ENCODE results near the gene TULP4.

TULP4 gene

DNA sequence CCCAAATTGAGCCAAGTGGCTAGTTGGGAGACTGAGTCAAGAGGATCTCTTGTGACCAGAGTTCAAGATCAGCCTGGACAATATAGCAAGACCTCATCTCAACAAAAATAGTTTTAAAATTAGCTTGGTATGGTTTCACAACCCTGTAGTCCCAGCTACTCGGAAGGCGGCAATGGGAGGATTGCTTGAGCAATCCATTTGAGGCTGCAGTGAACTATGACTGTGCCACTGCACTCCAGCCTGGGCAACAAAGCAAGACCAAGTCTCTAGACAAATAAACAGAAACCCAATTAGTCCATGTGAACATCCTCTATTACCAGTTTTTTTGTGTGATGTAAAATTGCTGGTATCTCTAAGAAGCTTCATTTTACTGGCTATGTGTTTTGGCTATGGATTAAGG lies 106.2 kb downstream of the TULP4 start:
- no peak for DNase-seq (ENCODE audit: low read depth in 2 of 2)

DNA sequence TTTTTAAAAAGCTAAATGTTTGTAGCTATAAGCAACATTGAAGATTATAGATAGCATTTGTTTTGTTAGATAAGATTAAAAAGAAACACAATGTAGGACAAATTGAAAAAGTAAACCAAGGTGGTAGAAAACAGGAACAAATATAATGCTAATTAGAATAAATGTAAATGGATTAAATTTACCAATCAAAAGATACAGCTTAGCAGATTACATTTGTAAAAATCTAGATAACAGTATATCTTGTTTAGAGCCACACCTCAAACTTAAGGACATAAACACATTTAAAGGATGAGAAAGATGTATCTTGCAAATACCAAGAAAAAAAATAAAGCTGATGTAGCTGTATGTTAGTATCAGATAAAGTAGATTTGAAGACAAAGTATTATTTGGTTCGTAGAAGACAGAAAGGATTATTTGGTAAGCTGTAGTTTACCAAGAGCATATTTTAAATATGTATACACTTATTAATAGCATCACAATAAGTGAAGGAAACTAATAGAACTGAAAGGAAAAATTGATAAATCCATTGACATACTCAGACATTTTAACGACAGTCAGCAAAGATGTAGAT lies 107.2 kb downstream of the TULP4 start:
- no peak for DNase-seq (ENCODE audit: low read depth in 2 of 2)

DNA sequence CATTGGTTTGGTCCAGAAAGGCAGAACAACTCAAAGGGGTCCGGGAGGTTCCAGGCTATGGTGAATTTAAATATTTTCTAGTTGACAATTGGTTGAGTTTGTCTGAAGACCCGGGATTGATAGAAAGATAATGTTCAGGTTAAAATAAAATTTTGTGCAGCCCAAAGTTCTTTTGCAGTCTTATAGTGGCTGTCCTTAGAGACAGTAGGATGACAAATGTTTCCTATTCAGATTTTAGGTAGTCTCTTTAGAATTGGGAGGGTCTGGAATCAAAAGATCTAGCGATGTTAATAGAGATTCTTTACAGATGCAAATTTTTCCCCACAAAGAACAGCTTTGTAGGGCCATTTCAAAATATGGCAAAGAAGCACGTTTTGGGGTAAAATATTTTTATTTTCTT lies 109.1 kb downstream of the TULP4 start:
- DNase-seq (ENCODE audit: low read depth in 2 of 2): no peak

DNA sequence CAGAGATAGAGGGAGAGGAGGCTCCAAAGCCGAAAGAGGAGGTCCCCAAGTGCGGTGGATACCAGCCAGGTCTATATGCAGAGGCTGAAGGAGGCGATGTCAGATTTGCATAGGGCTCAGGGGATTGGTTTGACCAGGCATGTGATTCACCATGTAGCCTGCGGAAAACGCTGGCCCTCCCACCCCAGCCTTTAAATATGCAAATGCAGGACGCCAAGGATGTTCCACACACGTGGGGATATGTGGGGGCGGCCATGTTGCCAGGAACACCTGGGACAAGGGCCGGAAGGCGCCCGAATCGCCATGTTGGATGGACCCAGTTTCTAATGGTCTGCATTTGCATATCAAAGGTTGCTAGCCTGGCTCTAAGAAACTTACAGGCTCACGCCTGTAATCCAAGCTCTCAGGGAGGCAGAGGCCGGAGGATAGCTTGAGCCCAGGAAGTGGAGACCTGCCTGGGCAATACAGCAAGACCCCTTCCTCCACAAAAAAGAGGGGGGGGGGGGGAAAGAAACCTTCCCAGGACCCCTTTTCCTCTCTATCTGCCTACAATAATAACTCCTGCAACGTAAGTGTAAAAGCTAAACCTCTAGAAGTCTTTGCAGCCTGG lies 110.5 kb downstream of the TULP4 start:
- DNase-seq (ENCODE audit: low read depth in 2 of 2): no peak

DNA sequence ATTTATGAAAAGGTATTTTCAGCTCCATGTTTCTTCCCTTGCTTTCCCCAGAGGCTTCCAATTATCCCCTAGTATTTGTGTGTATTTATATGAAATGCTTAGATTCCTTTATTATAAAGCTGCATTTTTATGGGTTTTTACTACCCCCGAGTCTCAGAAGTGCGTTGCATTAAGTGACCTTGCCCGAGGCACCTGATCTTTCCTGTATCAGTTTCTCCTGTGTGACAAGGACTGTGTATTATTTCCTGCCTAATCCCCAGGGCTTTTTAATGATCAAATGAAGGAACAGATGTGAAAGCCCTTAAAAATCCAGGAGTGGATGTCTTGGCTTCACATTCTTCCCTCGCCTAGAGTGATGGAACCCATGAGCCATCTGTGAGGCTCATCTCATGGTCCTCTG lies 118.8 kb downstream of the TULP4 start:
- DNase-seq (ENCODE audit: low read depth in 2 of 2): no peak

DNA sequence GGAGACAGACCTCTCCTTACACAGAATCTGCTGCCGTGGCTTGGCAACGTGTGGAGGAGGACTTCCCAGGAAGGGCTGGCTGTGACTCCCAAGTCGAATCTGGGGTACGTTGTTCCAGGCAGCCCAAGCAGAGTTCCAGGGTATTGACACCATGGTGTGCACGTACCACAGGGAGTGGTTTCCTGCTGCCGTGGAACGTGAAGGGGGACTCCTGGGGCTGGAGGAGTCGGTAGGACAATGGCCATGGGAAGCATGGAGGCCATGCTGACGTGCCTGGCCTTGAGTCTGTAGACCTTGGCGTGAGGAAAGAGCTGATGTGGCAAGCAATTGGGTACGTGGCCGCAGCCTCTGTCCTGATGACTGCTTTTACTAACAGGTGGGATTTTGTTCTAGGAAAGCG lies 119.3 kb downstream of the TULP4 start:
- DNase-seq (ENCODE audit: low read depth in 2 of 2): no peak

DNA sequence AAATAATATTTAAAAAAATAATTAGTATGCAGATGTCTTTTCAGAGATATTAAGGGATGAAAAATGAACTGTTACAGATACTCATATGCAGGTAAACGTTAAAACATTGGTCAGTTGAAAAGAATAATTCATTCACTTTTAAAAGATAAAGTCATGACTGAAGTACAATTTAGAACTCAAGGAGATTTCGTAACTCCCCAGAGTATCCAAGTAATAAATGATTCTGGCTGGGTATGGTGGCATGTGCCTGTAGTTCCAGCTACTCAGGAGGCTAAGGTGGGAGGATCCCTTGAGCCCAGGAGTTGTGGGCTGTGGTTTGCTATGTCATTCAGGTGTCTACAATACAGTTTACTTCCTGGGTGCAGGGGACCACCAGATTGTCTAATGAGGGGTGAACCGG lies 125.3 kb downstream of the TULP4 start:
- DNase-seq (ENCODE audit: low read depth in 2 of 2): no peak

DNA sequence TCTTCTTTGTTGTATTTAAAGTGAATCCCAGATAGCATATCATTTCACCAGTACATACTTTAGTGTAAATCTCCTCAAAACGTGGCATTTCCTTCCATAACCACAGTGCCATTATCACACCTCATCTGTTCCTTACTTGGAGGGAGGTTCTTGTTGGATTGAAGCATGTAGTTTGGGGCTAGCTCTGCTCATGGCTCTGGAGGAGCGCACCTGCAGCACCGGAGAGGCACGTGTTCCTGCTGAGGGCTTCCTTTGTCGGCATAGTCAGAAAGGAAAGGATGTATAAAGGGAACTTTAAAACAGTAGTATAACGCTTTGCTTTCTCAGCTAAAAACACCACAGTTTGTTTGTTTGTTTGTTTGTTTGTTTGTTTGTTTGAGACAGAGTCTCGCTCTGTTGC lies 126.0 kb downstream of the TULP4 start:
- no peak for DNase-seq (ENCODE audit: low read depth in 2 of 2)

DNA sequence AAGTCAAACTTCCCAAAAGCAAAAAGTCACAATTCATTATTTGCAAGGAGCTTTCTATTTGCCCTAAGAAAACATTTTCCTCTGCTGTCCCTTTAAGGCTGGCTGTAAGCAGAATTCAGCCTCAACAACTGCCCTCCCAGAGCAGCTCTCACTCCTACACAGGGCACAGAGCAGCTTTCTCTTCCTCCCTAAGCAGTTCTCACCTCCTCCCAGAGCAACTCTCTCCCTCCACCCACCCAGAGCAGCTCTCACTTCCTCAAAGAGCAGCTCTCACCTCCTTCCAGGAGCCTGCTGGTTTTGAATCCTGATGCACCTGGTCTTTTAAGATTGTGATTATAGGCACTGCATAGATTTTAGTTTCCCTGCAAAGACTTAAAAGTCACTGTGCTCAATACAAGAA lies 127.0 kb downstream of the TULP4 start:
- DNase-seq (ENCODE audit: low read depth in 2 of 2): no peak

DNA sequence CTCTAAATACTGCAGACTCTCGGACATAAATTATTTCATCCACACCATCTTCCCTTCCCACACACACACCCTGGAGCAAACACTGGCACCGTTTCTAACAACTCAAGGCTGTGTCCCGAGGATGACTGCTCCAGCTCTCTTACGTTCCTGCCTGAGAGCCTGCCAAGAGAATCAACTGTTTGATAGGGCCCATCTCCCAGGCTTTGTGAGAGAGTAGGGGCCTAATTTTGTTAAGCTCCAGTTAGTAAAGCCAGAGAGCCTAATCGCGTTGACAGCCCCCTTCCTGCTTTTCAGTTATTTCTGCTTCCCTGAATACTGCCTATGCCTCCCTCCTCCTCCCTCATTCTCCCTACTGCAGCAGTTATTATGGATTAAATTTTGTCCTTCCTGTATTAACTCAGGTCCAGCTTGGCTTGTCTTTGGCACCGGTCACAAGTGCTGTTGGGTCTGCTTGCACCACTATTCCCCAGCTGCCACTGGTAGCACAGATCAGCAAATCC lies 129.5 kb downstream of the TULP4 start:
- DNase-seq (ENCODE audit: low read depth in 2 of 2): no peak

DNA sequence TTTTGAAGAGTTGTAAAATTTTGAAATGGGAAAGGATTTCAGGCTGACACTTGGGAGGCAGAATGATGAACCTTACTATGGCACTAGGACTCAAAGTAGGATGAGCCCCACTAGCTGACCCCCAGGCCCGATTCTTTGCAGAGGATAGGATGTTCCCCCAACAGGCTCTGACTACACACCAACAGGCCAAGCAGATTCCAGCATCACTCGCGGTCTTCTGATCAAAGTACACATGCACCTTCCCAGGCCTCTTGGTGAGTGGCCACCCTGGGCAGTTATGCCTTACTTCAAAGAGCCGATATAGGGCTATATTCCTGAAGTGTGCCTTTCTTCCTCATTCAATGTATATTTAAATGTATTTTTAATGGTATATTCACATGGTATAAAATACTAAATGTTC lies 130.0 kb downstream of the TULP4 start:
- DNase-seq (ENCODE audit: low read depth in 2 of 2): no peak

DNA sequence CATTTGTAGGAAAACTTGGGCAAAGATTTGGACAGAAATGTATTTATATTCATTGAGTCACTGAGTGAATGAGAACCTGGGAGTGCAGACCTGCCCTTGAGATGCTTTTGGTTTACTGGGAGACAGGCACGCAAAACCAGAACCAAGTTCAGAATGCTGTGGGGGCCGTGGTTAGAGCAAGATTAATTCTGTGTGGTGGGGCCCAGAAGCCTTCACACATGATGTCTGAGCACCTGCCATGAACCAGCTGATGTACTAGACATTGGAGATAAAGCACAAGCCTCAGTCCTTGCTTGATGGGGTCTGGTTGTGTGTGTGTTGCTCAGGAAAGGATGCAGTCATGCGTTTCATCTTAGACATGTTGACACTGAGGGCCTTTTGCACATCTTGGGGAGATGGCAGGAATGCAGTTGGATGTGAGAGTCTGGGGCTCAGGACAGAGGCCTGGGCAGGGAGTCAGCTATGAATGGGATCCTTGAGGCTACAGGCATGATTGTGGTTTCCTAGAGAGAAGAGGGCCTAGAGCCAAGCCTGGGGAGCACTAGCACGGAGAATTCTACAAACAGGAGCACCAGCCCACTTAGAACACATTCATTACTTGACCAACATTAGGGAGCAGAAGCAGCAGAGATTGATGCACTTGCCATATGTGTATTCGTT lies 133.3 kb downstream of the TULP4 start:
- no peak for DNase-seq (ENCODE audit: low read depth in 2 of 2)

DNA sequence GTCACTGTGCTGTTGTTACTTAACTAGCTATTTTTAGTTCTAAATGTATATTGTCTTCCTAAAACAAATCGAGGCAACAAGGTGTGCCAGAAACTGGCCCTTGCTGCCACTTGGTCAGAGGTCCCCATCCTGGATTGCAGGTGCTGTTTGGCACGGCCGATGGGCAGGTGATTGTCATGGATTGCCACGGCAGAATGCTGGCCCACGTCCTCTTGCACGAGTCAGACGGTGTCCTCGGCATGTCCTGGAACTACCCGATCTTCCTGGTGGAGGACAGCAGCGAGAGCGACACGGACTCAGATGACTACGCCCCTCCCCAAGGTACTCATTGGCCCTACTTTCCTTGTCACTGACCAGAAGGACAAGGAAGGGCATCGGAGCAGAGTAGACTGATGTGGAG lies 136.6 kb downstream of the TULP4 start:
- DNase-seq (ENCODE audit: low read depth in 2 of 2): no peak

DNA sequence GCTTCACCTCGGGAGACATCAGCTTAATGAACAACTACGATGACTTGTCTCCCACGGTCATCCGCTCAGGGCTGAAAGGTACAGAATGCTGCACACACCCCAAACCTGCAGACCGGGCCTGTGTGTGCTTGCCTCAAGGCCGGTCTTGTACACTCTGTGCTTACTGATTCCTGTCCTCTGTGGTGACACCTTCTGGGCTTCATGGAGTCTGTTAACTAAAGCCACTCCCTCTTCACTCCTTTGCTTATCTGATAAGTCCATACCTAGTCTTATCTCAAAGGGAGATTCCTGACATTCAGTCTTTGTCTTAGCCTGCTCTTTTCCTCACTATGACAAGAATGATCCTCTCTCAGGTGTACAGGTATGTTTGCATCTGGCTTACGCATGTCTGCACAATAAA lies 139.9 kb downstream of the TULP4 start:
- no peak for DNase-seq (ENCODE audit: low read depth in 2 of 2)

DNA sequence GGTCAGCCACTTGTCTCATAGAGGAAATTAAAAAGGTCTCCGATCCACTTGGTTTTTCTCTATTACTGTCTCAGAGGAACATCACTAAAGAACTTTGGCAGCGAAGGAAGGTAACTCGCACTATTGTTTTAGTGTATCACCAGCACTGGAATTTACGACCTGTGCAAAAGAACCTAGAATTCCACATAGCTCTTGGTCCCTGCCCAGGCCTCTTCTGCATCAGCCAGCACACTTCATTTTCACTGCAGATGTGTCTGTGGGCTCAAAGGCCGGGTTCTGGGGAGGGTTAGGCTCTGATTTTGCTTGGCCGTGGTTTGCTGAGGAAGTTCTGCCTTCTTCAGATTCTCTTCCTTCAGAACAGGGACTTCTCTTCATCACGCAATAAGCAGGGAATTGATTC lies 144.9 kb downstream of the TULP4 start:
- no peak for DNase-seq (ENCODE audit: low read depth in 2 of 2)

DNA sequence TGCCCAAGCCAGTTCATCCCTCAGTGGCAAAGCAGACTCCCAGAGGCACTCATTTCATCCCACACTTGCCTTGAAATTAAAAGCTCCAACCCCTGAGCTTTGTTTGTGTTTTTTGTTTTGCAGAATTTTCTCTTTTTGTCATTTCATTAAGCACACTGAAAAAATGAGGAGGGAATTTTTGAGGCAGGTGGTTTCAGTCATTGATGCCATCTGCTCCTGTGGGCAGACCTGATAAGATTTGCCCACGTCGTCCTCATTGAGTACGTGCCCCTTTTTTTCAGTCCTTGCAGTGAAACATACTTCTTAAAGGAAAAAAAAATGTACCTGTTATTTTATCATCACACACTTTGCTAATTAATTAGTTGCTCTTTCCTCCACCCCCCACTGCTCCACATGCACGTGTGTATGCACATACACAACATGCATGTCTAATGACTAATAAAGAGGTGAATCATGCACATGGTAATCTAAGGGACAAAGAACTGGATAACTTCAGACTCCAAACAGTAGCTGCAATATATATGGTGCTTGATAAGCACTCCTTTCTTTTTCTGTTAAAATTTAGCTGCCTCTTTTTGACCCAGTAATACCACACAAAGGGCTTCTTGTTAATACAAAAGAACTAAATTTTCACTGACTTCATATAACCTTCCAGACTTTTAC lies 145.5 kb downstream of the TULP4 start:
- DNase-seq (ENCODE audit: low read depth in 2 of 2): no peak

DNA sequence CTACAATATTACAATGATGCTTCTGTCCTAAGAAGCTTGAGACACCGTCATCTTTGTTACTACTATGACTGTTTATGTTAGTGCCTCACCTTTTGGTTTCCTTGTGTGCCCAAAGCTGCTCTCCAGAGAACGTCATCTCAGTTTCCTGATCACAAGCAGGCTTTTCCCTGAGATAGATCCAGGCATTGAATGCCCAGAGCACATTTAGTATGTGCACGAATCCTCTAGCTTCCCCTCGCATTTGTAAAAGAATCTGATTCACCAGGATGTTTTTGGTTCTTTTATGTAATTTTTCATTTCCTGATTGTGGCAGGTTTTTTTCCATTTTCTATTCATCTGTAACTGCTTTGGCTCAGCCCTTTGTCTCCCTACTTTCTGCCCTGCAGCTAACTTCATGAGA lies 147.5 kb downstream of the TULP4 start:
- DNase-seq (ENCODE audit: low read depth in 2 of 2): no peak

DNA sequence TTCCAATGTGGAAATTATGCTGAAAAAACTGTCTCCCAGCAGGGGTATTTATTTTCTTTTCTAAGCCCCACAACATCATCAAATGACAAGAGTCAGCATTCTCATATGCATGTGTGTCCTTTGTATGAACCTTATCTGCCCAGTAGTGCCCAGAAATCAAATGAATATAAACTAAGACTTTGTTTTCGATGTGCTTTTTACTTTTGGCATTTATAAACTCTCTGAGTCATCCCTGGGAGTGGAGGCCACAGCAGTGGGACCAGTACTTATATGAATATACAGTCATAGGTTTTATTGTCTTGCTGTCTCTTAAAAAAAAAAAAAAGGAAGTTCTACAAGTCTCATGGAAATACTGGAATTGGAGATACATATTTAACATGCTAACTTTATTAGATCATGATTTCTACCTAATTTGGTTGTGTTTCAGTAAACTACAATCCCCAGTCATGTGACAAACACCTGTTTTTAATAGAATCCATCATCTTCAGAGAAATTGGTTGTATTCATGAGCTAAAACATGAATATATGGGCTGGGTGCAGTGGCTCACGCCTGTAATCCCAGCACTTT lies 148.4 kb downstream of the TULP4 start:
- peak; percentile 52 to 67 for DNase-seq (ENCODE audit: low read depth in 2 of 2)

DNA sequence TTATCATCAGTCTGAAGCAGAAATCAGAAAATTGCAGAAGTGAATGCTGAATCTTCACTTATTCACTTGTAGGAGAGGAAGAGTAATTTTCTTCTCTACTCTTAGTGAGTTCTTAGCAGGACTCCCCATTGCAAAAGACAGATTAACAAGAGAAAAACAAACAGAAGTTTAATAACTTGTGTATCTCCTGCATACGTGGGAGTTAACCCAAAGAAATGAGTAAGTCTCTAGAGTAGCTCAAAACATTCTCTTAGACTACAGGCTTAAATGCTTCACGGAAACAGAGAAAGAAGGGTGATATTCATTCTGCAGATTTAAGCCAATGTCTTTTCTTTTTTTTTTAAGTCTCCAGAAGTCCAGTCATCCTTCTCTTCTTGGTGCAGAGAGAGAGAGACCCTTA lies 149.7 kb downstream of the TULP4 start:
- no peak for DNase-seq (ENCODE audit: low read depth in 2 of 2)

DNA sequence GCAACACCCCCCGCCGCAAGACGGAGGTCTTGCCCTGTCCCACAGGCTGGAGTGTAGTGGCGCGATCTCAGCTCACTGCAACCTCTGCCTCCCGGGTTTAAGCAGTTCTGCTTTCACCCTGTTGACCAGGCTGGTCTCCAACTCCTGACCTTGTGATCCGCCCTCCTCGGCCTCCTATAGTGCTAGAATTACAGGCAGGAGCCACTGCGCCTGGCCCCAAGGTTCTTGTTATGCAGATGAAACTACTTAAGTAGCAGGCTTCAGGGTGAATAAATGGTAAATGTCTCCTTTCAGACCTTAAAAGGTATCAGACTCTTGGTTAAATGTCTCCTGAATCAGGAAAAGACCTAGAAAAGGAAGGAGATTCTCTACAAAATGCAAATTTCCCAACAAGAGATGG lies 152.2 kb downstream of the TULP4 start:
- no peak for DNase-seq (ENCODE audit: low read depth in 2 of 2)

DNA sequence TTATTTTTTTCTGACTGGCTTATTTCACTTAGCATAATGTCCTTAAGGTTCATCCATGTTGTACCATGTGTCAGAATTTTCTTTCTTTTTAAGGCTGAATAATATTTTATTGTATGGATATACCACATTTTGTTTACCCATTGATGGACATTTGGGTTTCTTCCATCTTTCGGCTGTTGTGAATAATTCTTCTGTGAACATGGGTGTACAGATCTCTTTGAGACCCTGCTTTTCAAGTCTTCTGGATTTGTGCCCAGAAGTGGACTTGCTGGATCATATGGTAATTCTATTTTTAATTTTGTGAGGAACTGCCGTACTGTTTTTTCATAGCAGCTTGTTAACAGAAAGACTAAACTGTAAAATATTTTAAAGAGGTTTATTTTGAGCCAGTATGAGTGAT lies 153.0 kb downstream of the TULP4 start:
- DNase-seq (ENCODE audit: low read depth in 2 of 2): no peak

DNA sequence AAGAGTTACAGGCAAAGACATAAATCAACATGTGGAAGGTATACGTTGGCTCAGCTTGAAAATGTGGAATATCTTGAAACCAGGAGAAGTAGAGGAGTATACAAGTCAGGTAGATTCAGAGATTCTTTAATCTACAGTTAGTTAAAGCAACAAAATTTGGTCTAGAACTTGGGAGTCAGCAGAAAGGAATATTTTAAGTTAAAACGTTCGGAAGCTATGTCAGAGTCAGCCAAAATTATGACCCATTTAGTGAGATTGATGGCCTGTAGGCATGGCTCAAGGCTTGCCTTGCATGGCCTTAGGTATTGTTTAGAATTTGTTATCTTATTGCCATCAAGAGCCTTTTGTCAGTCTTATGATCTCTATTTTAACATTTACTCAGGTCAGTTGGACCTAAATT lies 153.5 kb downstream of the TULP4 start:
- no peak for DNase-seq (ENCODE audit: low read depth in 2 of 2)

DNA sequence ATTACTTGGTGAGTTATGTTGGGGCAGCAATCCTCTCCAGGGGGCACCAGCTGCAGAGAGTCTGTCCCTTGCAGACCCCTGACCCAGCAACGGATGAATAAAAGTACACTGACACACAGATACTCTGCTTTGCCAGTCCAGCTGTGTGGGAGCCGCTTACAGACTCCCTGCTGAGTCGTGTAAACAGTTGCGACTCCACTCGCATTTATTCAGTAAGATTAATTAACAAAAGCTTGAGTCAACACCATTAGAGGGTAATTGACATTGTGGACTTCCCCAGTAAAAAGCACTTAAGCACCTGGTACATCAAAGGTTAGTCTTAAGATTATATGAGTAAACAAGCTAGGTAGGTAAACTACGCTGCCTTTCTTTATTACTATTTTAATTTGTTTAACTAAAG lies 155.7 kb downstream of the TULP4 start:
- DNase-seq (ENCODE audit: low read depth in 2 of 2): no peak
